K562 (cell line): ENCODE measurements around the gene STS. TPM values are rescaled to one million over a fixed set of nuclear protein-coding genes. Genes with fewer than 3 reads are reported as not detected.

Source experiments
- BCOR ChIP-seq: fragments of 450-650 bp; IDR thresholded peaks from 2 replicates; pipeline ENCODE4 v1.6.1; 2016
- GATAD2B ChIP-seq: fragments of 450-650 bp; IDR thresholded peaks from 2 replicates; pipeline ENCODE4 v1.6.1; 2017; ENCODE audit warnings: mild to moderate bottlenecking, borderline replicate concordance
- MGA ChIP-seq: fragments of 450-650 bp; IDR thresholded peaks from 2 replicates; pipeline ENCODE4 v1.6.1; 2016; ENCODE audit warnings: mild to moderate bottlenecking, moderate library complexity
- NONO ChIP-seq, 2 experiments: fragments of 200-400 bp in 1 of 2; fragments of 450-650 bp in 1 of 2; formaldehyde crosslinking in 1 of 2; IDR thresholded peaks; 2 replicates each; pipeline ENCODE4 v1.6.1; 2017; ENCODE audit warnings: low read depth in 2 of 2, mild to moderate bottlenecking in 2 of 2, moderate library complexity in 2 of 2, low read length in 1 of 2
- PURB ChIP-seq: sonication (generic); formaldehyde crosslinking; IDR thresholded peaks from 2 replicates; pipeline ENCODE4 v1.9.0; 2021; ENCODE audit warnings: low read depth, mild to moderate bottlenecking, missing genetic modification reagents
- RREB1 ChIP-seq: fragments of 250-450 bp; sonication (Bioruptor Pico); IDR thresholded peaks from 2 replicates; pipeline ENCODE4 v1.4.0; 2020
- ZNF174 ChIP-seq: fragments of 250-450 bp; sonication (Bioruptor Pico); IDR thresholded peaks from 2 replicates; pipeline ENCODE4 v1.4.0; 2020; ENCODE audit warnings: mild to moderate bottlenecking
- polyA plus RNA-seq, 8 experiments: library from polyadenylated mRNA; depleted of rRNA in 4 of 8; stranded (reverse) in 5 of 8; unstranded in 3 of 8; fragments of >200 nt; fragmentation: Nextera tagmentation in 2 of 8; fragmentation: Illumina TruSeq in 1 of 8; extraction: Ambion mirVana in 2 of 8; extraction: Trizol in 1 of 8; gene quantifications; 2 replicates each; pipeline versions ENCODE4 v1.2.1 to v1.2.3, GENCODE V29; 2011 to 2014; ENCODE audit warnings: inconsistent platforms in 1 of 8, missing spikeins in 1 of 8
- total RNA-seq, 7 experiments: library from RNA; depleted of rRNA in 6 of 7; stranded (reverse); fragments of >200 nt in 6 of 7; fragmentation: Illumina TruSeq in 2 of 7; extraction: Trizol in 2 of 7; gene quantifications; 2 replicates each; pipeline versions ENCODE4 v1.2.1 to v1.2.3, GENCODE V29; 2011 to 2021; ENCODE audit warnings: low replicate concordance in 1 of 7

Gene STS
- total and polyA plus RNA-seq, 9 of the 15 experiments (the other 6 are each of a cell fraction or from before 2014, with no cell fraction given), result 0.14 to 1.3 (median 0.63) TPM

DNA sequence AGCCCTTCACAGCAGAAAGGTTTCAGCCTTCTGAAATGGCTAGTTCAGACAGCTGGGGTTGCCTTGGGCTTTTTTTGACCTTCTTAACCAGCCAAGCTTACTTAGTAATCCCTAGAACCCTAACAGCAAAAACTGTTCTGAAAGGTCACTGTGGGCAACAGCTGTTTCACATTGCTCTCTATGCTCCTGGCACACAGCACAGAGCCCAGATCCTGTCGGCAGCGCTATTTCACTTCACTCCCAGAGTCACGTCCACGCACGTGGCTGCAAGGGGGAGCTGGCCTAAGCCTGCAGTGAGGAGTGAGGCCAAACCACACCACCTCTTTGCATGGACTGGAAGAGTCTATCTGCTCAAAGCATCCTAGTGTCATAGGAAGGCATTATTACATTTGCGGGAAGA lies 32.0 kb upstream of the STS start (continued):
- TF ChIP-seq RREB1 (CRISPR knock-in tag) (no peak), GATAD2B (no peak), ZNF174 (CRISPR knock-in tag) (no peak), PURB (CRISPR knock-in tag) (no peak), NONO (IDR thresholded peaks at IDR 0.05; ENCODE audit: low read depth in 2 of 2, low read length in 1 of 2) (no peak), MGA (no peak), BCOR (no peak)
